GM21360 (cell line): ENCODE results near the gene PALLD.

Experiments used
- ATAC-seq: cut with Tn5 transposase; IDR thresholded peaks from one replicate; pipeline ENCODE4 v1.9.1; 2021; ENCODE audit warnings: mild to moderate bottlenecking, moderate library complexity; ENCODE audit not compliant: unreplicated experiment

Gene PALLD

GRCh38 chr4:168751263-168752225 is 254.7 kb downstream of the PALLD start:
- ATAC-seq: no peak

- no peak for ATAC-seq
Measured at GRCh38 chr4:168755598-168756477, 259.0 kb downstream of the PALLD start.

- ATAC-seq: no peak
Measured at GRCh38 chr4:168757500-168757899, 260.6 kb downstream of the PALLD start.

- no peak for ATAC-seq
Measured at GRCh38 chr4:168758351-168758876, 261.6 kb downstream of the PALLD start.

- no peak for ATAC-seq
Measured at GRCh38 chr4:168759321-168759720, 262.5 kb downstream of the PALLD start.

GRCh38 chr4:168759959-168760527 is 263.2 kb downstream of the PALLD start:
- ATAC-seq: no peak

GRCh38 chr4:168761066-168761465 is 264.2 kb downstream of the PALLD start:
- no peak for ATAC-seq

GRCh38 chr4:168765322-168765721 is 268.5 kb downstream of the PALLD start:
- no peak for ATAC-seq

- ATAC-seq: no peak
Measured at GRCh38 chr4:168765726-168766125, 268.9 kb downstream of the PALLD start.

- no peak for ATAC-seq
Measured at GRCh38 chr4:168766604-168767316, 269.9 kb downstream of the PALLD start.

- ATAC-seq: no peak
Measured at GRCh38 chr4:168769416-168769815, 272.6 kb downstream of the PALLD start.

GRCh38 chr4:168769837-168770236 is 273.0 kb downstream of the PALLD start:
- ATAC-seq: no peak

GRCh38 chr4:168771251-168771650 is 274.4 kb downstream of the PALLD start:
- ATAC-seq: no peak

- ATAC-seq: no peak
Measured at GRCh38 chr4:168773388-168774195, 276.7 kb downstream of the PALLD start.

GRCh38 chr4:168776382-168776781 is 279.5 kb downstream of the PALLD start:
- no peak for ATAC-seq

- ATAC-seq: no peak
Measured at GRCh38 chr4:168777277-168777965, 280.6 kb downstream of the PALLD start.

- ATAC-seq: no peak
Measured at GRCh38 chr4:168781341-168781740, 284.5 kb downstream of the PALLD start.

- ATAC-seq: no peak
Measured at GRCh38 chr4:168781926-168782325, 285.1 kb downstream of the PALLD start.

- ATAC-seq: no peak
Measured at GRCh38 chr4:168782439-168782838, 285.6 kb downstream of the PALLD start.
